Smooth muscle cell of the brain vasculature (primary cell): Measurements from ENCODE around the gene LSM10.

Experiments
- DNase-seq: peaks from one replicate; pipeline ENCODE4 v3.0.0-alpha.2; 2012; ENCODE audit warnings: low read depth, low spot score

The LSM10 gene

DNA sequence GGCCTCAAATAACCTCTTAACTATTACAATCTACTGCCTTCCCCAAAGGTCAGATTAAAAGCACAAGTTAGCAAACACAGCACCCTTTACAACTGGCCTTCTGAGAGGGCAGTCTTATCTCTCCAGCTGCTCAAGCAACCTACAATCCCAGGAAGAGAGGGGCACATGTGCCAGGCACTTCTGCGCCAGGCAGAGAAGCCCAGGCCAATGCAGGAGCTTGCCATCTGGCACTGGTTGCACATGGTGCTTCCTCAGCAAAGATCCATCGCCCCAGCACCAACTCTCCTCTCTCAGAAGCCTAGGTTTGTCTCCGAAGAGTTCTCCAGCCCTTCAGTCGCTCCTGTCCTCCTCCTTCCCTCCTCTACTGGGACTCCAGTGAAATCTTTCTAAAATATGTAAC is 14.5 kb downstream of the LSM10 start:
- DNase-seq, result no peak

DNA sequence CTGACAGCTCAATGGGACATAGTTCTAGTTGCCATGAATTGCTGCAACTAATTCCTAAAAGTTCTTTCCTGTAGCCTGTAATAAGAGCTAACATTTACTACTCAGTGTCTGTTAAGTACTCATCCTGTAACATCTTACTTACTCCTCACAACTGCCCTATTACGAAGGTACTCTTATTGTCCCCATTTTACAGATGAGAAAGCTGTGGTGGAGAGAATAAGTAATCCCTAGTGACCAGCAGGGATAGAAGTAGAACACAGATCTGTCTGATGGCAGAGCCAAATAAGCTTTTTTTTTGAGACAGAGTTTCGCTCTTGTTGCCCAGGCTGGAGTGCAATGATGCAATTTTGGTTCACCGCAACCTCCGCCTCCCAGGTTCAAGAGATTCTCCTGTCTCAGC is 15.0 kb downstream of the LSM10 start:
- DNase-seq, result no peak

DNA sequence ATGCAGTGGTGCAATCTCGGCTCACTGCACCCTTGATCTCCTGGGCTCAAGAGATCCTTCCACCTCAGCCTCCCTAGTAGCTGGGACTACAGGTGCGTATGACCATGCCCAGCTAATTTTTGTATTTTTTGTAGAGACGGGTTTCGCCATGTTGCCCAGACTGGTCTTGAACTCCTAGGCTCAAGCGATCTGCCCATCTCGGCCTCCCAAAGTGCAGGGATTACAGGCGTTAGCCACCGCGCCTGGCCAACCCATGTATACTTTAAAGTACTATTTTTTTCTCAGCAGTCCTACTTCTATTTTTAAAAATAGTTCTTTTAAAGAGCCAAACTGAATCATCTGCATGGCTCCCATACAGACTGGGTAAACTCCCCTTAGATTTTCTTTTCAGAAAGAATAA is 15.5 kb downstream of the LSM10 start:
- DNase-seq, result no peak

DNA sequence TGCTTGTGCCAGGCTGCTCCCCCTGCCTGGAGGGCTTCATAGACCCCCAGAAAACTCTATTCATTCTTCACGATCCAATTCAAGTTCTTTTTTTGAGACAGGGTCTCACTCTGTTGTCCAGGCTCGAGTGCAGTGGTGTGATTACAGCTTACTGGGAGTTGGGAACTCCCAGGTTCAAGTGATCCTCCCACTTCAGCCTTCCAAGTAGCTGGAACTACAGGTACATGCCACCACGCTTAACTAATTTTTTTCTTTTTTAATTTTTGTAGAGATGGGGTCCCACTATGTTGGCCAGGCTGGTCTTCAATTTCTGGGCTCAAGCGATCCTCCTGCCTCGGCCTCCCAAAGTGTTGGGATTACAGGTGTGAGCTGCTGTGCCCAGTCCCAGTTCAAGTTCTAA is 16.3 kb downstream of the LSM10 start:
- no peak for DNase-seq

DNA sequence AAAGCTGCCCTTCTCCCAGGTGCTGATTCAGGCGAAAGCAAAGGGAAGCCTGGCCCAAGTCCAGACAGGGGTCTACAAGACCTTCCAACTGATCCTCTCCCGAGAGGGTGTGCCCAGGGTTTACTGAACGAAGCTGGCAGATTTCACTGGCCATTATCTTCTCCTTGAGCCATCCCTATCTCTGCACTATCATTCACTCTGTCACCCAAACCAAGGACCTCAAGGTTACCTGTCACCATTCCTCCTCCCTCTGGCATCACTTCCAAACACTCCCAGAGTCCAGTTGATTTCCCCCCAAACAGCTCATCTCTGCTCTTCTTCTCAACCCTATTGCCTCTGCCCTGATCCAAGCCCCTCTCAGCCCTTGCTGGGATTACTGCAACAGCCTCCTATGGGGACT is 16.9 kb downstream of the LSM10 start:
- no peak for DNase-seq

DNA sequence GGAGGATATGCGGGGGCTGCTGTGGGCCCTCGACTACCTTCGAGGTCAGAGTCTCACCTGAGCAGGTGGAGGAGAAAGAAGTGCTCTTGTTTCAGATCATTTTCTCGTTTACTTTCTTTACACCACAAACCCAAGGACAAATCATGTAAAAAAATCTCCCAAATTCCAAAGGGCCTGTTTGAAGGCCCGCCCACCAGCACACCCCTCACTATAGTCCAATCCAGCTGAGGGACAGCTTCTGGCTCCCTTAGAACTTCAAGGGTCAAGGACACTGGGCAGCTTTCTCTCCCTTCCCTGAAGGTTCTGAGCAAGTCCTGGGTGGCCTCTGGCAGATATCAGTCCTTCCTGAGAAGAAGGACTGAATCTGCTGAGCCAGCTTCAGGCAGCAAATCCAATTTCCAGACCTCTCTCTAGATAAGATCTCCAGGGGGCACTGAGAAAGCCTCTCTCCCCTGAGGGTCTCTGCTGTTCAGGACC is 17.5 kb downstream of the LSM10 start:
- no peak for DNase-seq

DNA sequence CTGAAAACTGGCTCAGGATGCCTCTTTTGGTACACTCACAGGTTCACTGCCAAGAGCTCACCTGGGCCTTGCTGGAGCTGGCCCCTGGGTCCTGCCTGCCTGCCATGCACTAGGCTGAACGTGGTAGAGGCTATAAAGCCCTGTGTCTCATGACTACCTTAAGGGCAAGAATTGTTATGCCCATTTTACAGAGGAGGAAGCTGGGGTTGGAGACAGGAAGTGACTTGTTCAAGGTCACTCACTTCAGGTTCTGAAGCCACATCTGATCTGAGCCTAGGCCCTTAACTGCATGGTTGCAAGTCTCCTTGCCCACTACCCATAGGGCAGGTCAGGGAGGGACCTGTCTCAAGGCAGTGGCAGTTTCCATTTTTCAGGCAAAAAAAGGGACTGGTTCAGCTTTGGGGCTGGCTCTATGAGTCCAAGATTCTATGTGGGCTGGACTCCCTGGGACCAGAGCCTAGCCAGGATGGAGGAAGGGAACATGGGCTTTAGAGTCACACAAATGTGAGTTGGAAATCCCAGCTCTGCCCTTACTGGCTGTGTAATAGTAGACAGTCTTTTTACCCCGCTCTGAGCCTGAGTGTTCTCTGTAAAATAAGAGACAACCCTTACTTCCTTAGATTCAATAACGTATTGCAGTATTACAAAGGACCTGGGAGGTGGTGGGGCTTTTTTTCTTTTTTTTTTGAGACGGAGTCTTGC is 19.8 kb downstream of the LSM10 start:
- DNase-seq, result no peak

DNA sequence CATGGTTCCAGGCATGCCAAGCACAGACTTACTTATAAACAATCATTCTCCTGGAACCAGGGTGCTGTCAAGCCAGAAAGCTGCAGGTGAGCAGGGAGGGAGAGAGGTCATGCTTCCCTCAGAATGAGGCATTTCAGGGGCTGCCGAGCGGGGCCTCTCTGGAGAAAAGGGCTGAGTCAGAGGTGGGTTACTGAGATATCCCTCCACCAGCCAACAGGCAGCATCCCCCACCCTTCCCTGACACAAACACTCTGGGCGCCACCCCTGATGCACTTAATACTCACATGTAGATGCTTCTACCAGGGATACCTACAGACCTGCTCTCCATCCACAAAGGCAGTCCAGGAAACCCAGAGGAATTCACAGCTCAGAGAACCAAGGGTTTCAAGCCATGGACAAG is 25.1 kb downstream of the LSM10 start:
- DNase-seq, result no peak

DNA sequence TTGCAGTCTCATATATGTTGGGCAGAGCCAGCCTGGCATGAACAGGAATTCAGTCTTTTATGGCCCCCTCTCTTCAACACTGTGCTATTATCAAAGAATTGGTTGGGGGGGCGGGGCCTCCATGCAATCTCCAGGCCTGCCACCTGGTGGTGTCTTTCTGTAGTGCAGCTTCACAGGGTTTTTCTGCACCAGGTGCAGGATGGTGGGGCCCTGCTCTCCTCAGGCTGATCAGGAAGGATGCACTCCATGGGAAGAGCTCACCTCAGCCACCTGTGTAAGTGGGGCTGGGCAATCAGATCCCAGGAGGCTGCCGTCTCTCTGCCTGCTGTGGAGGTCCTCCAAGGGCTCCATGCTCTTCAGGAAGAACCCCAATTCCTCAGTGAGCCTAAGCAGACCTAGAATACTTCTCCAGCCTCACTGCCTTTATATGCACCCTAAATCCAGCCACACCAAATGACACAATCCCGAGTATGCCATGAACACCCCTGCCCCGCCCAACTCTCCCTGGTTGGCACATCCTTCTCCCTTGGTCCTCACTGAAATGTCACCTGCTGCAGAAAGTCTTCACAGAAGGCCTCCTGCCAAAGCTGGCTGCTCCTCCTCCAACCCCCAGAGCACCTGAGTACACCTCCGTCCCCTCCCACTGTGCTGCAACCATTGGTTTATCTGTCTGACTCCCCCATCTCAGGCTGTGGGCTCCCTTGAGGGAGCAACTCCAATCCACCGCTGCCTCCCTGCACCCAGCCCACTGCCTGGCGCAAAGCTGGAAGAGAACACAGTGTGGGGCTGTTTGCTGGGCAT is 28.4 kb downstream of the LSM10 start:
- DNase-seq, result no peak

DNA sequence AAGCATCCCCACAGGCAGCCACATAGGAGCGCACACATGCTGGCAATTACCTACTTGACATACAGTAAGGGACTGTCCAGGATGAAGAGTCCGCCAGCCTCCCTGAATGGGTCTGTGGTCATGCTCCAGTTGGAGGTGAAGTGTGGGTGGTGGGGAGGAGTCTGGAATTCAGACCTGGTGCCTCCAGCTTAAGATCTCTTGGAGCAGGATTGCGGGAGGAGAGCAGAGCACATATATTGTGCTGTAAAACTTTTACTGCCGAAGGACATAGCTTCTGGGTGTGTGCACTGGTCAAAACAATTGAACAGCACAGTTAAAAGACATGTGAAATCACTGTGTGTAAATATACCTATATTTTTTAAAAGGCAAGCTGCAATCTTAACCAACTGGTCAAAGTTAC is 29.9 kb downstream of the LSM10 start:
- DNase-seq, result no peak

DNA sequence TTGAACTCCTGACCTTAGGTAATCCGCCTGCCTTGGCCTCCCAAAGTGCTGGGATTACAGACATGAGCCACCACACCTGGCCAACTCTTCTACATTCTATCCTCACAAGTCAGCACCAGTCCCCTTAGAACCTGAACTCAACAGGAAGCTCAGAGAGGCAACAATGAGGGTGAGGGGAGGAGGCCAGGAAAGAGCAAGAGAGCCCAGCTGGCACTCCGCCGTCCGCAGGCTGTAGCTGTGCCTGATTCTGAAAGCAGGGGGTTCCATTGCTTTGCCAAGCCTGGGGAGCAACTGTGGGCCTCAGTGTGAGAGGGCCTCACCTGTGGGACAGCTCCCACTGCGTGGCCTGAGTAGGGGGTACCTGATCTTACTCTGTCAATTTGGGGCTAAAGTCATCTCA is 30.6 kb downstream of the LSM10 start:
- DNase-seq, result no peak

DNA sequence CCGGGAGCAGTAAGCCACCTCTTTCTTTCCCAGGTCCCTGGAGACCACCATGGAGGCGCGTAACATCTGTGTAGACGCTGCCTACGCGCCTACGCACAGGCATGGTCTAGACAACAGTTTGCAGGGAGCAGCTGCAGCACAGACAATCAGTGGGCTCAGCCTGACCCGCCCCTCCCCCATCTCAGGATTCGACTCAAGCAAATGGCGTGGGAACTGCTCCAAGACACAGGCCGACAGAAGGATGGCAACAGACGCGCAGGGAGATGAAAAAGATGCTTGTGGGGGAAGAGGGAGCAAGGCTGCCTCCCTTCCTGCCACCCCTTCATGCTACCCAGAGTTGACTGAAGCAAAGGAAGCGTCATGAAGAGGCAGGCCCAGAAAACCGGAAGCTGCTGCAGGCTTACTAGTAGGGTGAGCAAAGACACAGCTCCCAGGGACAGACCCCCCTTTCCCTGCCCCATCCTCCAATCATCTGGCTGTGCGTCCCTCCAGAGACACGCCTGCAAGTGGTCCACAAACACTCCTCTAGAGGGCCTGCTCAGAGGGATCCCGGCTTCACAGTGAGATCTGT is 31.5 kb downstream of the LSM10 start:
- no peak for DNase-seq

DNA sequence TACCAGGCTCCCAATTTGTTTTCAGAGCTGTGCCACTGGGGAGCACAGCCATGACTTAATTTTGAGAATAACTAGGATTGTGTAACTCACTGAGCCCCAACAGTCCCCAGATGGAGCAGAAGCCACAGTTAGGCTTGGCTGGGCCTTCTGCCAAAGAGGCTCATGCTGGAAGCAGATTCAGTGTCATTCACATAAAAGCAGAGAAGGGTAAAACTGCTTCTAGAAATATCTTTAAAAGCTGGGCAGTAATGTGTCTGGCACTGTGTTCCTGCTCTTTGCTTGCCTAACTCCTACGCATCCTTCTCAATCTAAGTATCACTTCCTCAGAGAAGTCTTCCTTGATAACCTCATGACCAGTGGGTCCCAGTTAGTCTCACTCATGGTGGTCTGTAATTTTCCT is 32.3 kb downstream of the LSM10 start:
- DNase-seq, result no peak

DNA sequence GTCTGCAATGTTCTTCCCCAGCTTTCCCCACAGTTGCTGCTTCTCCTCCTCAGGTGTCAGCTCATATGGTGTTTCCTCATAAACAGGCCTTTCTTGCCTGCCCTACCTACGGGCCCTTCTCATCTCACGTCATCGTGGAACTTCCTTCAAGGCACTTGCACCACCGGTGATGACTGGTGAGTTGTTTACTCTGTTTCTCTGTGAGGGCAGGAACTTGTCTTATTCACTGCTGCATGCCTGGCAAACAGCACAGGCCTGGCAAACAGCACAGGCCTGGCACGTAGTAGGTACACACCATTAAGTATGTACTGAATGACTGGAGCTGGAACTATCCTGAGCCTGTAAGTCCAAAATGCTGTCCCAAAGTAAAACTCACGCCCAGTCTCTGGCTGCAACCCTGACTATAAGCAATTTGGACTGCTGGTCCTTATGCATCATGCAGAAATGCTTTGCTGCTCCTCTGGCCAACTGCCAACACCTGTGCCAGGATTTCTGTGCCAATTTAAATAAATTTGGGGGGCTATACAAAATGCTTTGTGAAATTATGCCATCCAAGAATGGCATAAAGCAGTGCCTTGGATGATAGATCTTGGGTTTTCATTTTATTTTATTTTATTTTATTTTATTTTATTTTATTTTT is 37.7 kb downstream of the LSM10 start:
- DNase-seq, result no peak

DNA sequence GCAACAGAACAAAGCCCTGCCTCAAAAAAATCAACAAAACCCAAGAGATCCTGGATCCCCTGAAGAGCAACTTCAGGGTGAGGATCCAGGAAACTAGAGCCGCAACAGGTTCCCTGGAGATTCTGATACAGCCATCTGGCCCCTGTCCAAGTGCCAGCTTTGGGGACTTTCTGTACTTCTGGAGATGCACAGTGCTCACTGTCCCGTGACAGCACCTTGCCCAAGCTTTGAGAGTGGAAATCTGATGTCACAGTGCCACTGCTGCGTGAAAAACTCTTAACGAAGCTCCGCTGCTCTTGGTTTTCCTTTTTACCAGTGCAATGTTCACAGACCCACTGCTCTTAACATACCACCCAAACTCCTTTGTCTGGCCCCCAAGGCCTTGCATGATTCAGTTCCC is 38.3 kb downstream of the LSM10 start:
- no peak for DNase-seq

DNA sequence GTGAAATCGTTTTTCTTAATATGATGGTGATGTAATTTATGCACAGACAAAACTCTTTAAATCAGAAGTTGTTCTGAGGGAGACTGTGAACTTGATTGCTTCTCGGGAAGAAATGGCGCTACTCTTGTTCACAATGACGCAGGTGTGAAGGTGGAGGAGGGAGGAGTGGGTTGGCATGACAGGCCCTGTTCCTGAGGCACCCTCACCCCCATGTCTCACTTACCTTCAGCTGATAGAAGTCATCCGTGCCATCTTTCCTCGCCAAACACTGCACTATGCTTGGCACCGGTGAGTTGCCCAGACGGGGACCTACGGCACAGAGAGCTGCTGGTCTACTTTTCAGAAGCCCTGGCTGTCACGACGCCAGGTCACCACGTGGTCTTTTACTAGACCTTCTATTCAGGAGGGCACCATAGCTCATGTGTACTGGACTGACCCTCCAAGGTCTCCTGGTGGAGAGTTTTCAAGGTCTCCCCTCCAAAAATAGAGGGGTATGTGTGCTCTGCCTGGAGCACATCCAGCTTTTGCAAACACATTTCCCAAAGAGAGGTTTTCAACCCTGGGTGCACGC is 39.1 kb downstream of the LSM10 start:
- DNase-seq, result no peak

DNA sequence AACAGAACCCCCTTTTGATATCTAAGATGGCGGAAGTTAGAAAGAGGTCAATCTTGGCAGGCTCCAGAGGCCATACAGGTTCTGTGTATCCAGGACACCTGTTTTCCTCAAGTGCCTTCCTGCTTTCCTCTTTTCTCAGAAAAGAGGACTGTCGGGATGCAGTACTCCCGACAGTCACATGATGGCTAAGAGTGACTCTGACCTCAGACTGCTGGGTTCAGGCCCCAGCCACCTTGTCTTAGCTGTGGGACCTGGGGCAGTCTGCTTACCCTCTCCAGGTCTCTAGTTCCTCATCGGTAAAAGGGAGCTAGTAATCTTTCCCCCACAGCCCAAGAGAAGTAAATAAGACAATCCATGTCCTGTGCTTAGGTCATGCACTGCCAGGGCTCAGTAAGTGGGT is 41.9 kb downstream of the LSM10 start:
- no peak for DNase-seq

DNA sequence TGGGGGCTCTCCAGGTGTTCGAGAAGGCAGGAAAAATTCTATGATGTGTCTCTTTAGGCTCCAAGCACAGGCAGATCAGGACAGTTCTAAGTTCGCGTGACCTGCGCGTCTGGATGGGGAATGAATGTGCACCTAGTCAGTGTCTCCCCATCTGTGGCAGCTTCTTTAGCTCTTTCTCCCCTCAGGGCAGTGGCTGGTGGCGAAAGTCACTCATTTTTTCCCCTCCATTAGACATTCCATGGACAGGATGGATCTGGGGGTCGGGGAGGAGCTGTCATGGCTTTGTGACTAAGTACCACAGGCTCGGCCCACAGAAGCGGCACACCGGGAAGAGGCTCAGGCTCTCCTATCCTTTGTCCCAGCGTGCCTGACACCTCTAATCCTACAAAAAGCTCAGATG is 43.2 kb downstream of the LSM10 start:
- DNase-seq, result no peak

DNA sequence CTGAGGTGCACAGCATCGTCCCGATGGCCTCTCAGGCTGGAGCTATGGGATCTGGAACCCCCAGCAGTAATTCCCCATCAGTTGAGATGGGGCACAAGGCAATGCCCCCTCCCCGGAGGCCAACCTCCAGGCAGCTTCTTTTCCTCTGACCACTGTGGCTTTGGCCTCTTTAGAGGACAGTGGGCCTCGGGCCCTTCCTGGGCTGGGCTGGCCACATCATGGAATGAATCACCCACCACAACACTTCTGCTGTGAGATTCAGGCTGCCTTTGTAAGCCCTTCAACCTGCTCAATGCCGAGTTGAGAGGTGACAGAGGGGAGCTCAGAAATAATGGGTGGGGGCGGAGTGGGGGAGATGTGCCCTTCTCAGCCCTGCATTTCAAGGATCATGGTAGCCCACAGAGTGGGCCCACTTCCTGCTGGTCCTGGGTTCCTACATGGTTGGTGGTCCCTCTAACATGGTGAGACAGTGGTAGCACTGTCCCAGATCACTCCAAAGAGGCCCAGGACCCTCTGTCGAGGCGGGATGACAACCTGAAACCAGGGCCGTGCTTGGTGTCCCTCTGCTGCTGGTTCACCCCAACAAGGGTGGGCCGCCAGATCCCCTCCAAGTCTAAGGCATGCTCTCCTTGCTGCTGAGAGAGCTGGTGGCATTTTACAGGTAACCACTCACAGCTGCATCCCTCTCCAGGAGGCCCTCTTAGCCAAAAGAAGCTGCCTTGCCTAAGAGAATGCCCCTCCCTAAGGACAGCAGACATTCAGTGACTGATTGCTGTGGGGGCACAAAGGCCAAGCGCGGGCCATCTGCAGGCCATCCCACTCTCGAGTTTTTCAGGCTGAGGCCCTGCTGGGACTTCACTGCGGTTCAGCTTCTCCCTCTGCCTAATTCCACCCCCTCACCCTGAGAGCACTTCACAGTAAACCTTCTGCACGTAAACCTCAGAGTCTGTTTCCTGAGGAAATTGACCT is 44.5 kb downstream of the LSM10 start:
- DNase-seq, result no peak

DNA sequence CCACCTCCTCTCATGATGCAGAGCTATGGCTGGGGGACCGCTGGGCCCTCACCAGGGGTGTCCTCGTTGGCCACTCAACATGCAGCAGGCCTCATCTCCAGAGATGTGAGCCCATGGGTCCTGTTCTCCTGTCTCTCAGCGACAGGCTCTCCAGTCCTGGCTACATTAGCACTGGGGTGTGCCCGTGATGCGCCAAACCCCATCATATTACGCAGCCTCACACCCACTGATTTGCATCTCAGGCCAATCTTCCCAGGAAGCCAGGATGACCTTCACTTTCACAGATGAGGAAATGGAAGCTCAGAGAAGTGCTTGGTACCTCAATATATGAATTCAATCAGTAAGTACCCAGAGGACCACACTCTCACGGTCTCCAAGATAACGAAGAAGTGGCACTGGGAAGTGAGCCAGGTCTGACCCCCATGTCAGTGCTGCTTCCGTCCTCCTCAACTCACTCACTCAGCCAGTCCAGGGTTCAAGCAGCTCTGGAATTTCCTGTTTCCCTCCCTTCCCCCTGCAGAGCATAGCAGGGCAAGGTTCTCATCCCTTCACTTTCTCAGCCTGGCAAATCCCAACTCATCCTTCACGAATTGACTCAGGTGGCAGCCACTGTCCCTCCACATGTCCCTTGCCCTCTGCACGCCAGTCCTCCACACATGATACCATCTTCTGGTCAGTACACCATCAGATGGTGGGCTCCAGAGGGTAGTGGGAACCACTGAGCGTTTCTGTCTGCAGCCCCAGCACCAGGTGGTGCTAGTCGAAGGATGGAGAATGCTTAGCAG is 45.4 kb downstream of the LSM10 start:
- DNase-seq, result no peak
